Measurements from ENCODE around the gene CAB39L.

Gene CAB39L

DNA sequence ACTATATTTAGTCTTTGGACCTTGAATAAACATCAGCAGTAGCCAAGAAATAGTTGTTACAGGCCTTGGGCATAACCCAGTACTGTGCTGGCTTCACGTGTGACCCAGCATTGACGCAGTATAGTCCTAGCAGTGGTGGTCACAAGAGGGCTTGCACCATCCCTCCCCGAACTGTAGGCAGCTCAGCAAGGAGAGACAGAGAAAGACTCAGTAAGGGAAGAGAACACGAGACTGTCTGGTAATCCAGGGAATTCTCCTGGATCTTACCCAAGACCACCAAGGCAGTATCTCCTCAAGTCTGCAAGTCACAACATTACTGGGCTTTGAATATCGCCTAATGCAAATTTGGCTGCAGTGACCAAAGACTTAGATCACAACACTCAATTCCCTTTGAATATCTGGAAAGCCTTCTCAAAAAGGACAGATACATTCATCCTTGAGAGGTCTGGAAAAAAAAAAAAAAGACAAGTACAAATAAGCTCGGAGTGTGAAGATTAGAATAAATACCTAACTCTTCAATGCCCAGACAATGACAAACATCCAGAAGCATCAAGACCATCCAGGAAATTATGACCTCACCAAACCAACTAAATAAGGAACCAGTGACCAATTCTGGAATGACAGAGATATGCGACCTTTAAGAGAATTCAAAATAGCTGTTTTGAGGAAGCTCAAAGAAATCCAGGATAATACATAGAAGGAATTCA is 39.7 kb downstream of the CAB39L start:
- in situ Hi-C loops (cut with HindIII; ENCODE audit: low sequenced_read_pairs), result no loop called here

GRCh38 chr13:49400755-49401659 is 42.9 kb downstream of the CAB39L start:
- in situ Hi-C loops (cut with HindIII; ENCODE audit: low sequenced_read_pairs), result no loop called here

GRCh38 chr13:49399801-49400472 is 43.9 kb downstream of the CAB39L start:
- in situ Hi-C loops (cut with HindIII; ENCODE audit: low sequenced_read_pairs), result no loop called here

DNA sequence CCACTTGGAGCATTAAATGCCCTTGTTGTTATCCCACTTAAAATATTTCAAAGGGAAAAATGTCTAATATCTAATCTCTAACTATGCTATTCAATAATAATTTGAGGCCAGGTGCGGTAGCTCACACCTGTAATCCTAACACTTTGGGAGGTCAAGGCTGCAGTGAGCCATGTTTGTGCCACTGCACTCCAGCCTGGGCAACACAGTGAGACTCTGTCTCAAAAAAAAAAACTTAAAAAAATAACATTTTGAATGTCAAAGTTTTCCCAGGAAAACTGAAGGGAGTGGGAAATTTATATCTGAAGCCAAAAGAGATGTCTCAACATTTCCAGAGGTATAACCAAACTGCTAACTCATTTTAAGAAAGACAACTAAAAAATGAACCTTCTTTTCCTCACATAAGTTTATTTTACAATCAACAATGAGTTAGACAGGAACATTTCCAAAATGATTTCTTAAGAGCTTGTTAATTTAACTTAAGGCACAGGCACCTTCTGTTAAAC is 47.9 kb downstream of the CAB39L start:
- in situ Hi-C loops (cut with HindIII; ENCODE audit: low sequenced_read_pairs), result no loop called here

DNA sequence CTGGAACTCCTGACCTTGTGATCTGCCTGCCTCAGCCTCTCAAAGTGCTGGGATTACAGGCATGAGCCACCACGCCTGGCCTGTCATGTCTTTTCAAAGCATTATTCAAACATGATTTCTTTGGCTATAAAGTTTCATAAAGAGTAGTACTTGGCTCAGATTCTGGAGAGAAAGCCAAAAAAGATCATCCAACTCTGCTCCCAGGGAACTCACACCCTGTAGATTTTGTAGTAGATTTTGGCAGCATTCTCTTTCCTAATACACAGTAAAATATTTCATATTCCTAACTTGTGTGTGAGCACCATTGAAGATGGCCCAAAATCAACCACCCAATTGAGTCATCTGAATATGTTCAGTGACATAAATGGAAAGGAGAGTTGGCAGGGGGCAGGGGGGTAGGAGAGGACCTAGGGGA is 48.4 kb downstream of the CAB39L start:
- in situ Hi-C loops (cut with HindIII; ENCODE audit: low sequenced_read_pairs), result no loop called here

- in situ Hi-C loops (cut with HindIII; ENCODE audit: low sequenced_read_pairs), result no loop called here
These were observed 55.7 kb downstream of the CAB39L start for GRCh38 chr13:49388091-49388635.

DNA sequence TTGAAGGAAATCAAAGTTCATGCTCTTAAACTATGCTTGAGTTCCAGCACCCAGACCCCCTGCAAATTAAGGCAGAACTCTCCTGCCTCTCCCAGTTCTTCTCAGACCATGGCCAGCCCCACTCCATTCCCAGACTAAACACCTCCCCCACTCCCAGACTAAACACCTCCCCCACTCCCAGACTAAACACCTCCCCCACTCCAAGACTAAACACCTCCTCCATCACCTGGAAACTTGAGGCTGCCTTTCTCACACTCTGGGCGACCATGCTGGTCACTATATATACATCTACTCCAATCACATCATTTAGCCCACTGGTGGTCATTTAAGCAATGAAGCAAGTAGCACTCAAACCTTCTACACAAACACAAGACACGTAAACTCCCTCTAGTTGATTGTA is 57.2 kb downstream of the CAB39L start:
- in situ Hi-C loops (cut with HindIII; ENCODE audit: low sequenced_read_pairs), result no loop called here

GRCh38 chr13:49376121-49376520 is 67.7 kb downstream of the CAB39L start:
- in situ Hi-C loops (cut with HindIII; ENCODE audit: low sequenced_read_pairs), result no loop called here

- in situ Hi-C loops (cut with HindIII; ENCODE audit: low sequenced_read_pairs), result loop anchor here (5.0 kb wide), 1 partner anchor 73 kb away; no protein-coding TSS in a partner anchor
These were observed 69.1 kb downstream of the CAB39L start for GRCh38 chr13:49374585-49375290.

DNA sequence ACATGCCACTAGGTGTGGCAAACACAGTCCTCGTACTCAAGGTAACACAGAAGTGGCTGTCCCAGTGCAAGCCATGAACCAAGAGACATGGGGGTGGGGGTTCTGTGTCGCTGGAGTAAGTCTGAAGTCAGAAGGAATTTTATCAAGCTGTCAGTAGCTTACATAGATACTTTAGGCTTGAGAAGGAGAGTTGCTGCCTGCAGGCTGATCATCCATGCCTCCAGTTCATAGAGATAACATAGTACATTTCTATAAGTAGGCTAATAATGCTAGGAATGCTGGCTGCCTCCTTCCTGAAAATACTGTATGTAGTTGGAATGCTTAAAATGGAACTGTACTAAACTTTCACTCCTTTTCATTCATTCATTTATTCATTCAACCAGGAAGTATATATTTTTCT is 70.1 kb downstream of the CAB39L start:
- in situ Hi-C loops (cut with HindIII; ENCODE audit: low sequenced_read_pairs), result loop anchor here (5.0 kb wide), 1 partner anchor 74 kb away; no protein-coding TSS in a partner anchor

DNA sequence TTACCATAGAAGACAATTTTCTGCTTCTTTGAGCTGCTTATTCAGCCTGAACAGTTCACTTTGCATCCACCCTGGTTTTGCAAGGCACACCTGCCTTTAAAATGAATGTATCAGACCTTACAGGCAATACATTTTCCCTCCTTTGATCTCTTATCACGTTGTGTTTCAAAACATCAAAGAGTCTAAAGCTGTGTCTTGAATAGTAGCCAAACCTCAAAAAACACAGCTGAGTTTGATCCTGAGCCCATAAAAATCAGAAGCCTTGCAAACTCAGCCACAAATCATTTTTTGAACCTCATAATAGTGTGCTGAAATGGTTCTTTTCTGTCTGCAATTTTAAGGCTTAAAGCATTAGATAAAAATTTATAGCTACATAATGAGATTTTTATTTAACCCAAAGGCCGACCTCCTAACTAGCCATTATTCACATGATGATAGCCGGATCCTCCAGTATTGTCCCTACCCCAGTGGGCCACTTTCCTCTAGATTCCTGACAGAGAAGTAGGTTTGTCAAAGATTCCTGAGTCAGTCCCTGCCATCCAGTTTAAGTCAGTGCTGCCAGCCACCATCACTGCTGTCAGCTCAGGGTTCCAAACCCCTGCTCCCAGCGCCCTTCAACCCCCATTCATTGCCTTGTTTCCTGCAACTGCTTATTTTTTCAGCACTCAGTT is 71.8 kb downstream of the CAB39L start:
- in situ Hi-C loops (cut with HindIII; ENCODE audit: low sequenced_read_pairs), result loop anchor here (5.0 kb wide), 1 partner anchor 75 kb away; no protein-coding TSS in a partner anchor

GRCh38 chr13:49370371-49370770 is 73.5 kb downstream of the CAB39L start:
- in situ Hi-C loops (cut with HindIII; ENCODE audit: low sequenced_read_pairs), result loop anchor here (5.0 kb wide), 1 partner anchor 77 kb away; no protein-coding TSS in a partner anchor

DNA sequence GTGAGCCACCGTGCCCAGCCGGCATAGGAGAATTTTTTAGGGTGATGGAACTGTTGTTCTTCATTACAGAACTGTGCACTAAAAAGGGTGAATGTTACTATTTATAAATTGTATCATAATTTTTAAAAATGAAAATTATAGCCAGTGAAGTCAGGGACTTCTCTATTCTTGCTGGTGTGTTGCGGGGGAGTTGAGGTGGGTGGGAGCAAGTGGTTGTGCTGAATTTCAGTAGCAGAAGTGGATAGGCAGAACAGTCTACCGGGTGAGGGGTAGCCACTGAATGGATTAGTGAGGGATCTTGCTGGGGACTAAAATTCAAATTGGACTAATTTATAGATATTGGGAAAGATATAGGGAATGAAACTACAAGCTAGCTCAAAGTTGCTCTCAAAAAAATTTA is 74.0 kb downstream of the CAB39L start:
- in situ Hi-C loops (cut with HindIII; ENCODE audit: low sequenced_read_pairs), result loop anchor here (5.0 kb wide), 1 partner anchor 77 kb away; no protein-coding TSS in a partner anchor

GRCh38 chr13:49368688-49369087 is 75.2 kb downstream of the CAB39L start:
- in situ Hi-C loops (cut with HindIII; ENCODE audit: low sequenced_read_pairs), result no loop called here

- in situ Hi-C loops (cut with HindIII; ENCODE audit: low sequenced_read_pairs), result no loop called here
These were observed 76.0 kb downstream of the CAB39L start for GRCh38 chr13:49367640-49368422.

GRCh38 chr13:49366841-49367240 is 77.0 kb downstream of the CAB39L start:
- in situ Hi-C loops (cut with HindIII; ENCODE audit: low sequenced_read_pairs), result no loop called here

DNA sequence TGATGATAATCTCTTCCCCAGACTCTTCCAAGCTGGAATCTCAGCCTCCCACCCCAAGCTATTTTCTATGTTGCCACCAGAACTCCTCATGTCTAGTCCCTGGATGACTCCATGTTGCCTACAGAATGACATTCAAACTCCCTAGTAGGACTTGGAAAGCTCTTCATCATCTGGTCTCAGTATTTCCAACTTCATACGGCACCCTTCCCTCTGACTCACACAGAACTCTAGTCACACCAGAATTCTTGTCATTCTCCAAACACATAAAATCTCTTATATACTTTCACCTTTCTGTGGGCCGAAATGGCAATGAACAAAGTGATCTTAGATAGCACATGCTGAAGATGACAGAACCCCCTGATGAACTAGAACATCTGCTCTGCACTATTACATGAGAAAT is 86.2 kb downstream of the CAB39L start:
- in situ Hi-C loops (cut with HindIII; ENCODE audit: low sequenced_read_pairs), result no loop called here

DNA sequence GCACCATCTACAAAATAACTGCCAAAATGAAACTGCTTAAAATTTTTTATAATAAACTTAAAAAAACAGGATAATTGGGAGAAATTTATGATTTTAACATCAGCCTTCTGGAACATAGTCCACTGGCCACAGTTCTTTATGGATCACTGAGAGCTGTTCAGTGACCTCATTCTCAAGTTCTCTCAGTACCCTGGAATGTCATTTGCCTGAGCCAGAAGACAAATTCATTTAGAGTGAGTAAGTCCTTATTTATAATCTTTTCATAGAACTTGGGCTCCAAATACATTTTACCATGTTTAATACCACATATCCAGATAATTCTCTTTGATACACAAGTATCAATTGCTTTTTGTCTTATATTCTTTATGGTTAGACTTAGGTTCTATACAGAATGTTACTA is 87.6 kb downstream of the CAB39L start:
- in situ Hi-C loops (cut with HindIII; ENCODE audit: low sequenced_read_pairs), result no loop called here

DNA sequence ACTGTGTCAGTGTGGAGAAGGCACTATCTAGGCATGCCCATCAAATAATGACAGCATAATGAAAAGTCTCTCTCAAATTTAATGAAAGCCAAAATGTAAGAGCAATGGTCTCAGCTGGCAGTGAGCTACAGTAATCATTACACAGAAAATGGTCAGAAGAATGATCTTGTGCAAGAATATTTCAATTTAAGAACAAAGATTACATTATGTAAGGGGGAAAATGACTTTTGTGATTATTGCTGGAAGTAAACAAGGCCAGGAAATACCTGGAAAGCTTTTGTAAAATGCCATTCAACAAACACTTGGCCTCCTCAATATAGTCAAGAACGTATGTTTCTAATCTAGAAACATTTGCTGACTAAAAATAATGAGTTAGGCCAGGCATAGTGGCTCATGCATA is 89.1 kb downstream of the CAB39L start:
- in situ Hi-C loops (cut with HindIII; ENCODE audit: low sequenced_read_pairs), result no loop called here
